ENCODE measurements around the gene BMI1.
"Not testable (repeated sequence)": the region's sequence is repeated elsewhere in the genome, so short reads cannot be mapped to it uniquely, and the experiment has no call there.

The BMI1 gene

GRCh38 chr10:22294694-22295093 lies 26.2 kb upstream of the BMI1 start:
- no peak overlapping the region for H3K4me3 ChIP-seq (ENCODE audit: low read depth, low read length)
- no peak for TF ChIP-seq CTCF (IDR thresholded peaks at IDR 0.05; ENCODE audit: low read depth, low read length)
- TF ChIP-seq MAX (IDR thresholded peaks at IDR 0.05; ENCODE audit: low read depth, low read length) = no peak
- TF ChIP-seq MYC (IDR thresholded peaks at IDR 0.05; ENCODE audit: low read depth, low read length) = no peak
- DNase-seq (ENCODE audit: low read depth) = no peak

- no peak for TF ChIP-seq MYC (IDR thresholded peaks at IDR 0.05; ENCODE audit: low read depth, low read length)
- no peak for TF ChIP-seq CTCF (IDR thresholded peaks at IDR 0.05; ENCODE audit: low read depth, low read length)
- TF ChIP-seq POLR2A (IDR thresholded peaks at IDR 0.05; ENCODE audit: extremely low read depth, insufficient read length) = no peak
- TF ChIP-seq MAX (IDR thresholded peaks at IDR 0.05; ENCODE audit: low read depth, low read length) = no peak
- DNase-seq (ENCODE audit: low read depth) = no peak
- H3K4me3 ChIP-seq (ENCODE audit: low read depth, low read length) = no peak overlapping the region
These were observed 19.7 kb upstream of the BMI1 start for GRCh38 chr10:22301193-22301592.

- DNase-seq (ENCODE audit: low read depth) = no peak
- TF ChIP-seq MAX (IDR thresholded peaks at IDR 0.05; ENCODE audit: low read depth, low read length) (no peak), POLR2A (IDR thresholded peaks at IDR 0.05; ENCODE audit: extremely low read depth, insufficient read length) (no peak), CTCF (IDR thresholded peaks at IDR 0.05; ENCODE audit: low read depth, low read length) (no peak), MYC (IDR thresholded peaks at IDR 0.05; ENCODE audit: low read depth, low read length) (no peak)
These were observed 17.4 kb upstream of the BMI1 start for GRCh38 chr10:22303461-22303860.

GRCh38 chr10:22305721-22306120 lies 15.2 kb upstream of the BMI1 start:
- H3K4me3 ChIP-seq (ENCODE audit: low read depth, low read length) = no peak overlapping the region
- no peak for DNase-seq (ENCODE audit: low read depth)
- TF ChIP-seq MYC (IDR thresholded peaks at IDR 0.05; ENCODE audit: low read depth, low read length) = no peak

More at GRCh38 chr10:22303461-22303860, 17.4 kb upstream of the BMI1 start:
- no peak overlapping the region for H3K4me3 ChIP-seq (ENCODE audit: low read depth, low read length)

- DNase-seq (ENCODE audit: low read depth) = no peak
- TF ChIP-seq POLR2A (IDR thresholded peaks at IDR 0.05; ENCODE audit: extremely low read depth, insufficient read length) (no peak), MYC (IDR thresholded peaks at IDR 0.05; ENCODE audit: low read depth, low read length) (no peak), MAX (IDR thresholded peaks at IDR 0.05; ENCODE audit: low read depth, low read length) (no peak), CTCF (IDR thresholded peaks at IDR 0.05; ENCODE audit: low read depth, low read length) (no peak)
- H3K4me3 ChIP-seq (ENCODE audit: low read depth, low read length) = no peak overlapping the region
These were observed 12.5 kb upstream of the BMI1 start for GRCh38 chr10:22308390-22308789.

- no peak for DNase-seq (ENCODE audit: low read depth)
- TF ChIP-seq MAX (IDR thresholded peaks at IDR 0.05; ENCODE audit: low read depth, low read length) = no peak
- no peak for TF ChIP-seq CTCF (IDR thresholded peaks at IDR 0.05; ENCODE audit: low read depth, low read length)
- TF ChIP-seq POLR2A (IDR thresholded peaks at IDR 0.05; ENCODE audit: extremely low read depth, insufficient read length) = no peak
- TF ChIP-seq MYC (IDR thresholded peaks at IDR 0.05; ENCODE audit: low read depth, low read length) = no peak
- H3K4me3 ChIP-seq (ENCODE audit: low read depth, low read length) = no peak overlapping the region
These were observed 11.5 kb upstream of the BMI1 start for GRCh38 chr10:22309180-22310000.

- not testable (repeated sequence) for DNase-seq (ENCODE audit: low read depth); H3K4me3 ChIP-seq (ENCODE audit: low read depth, low read length)
These were observed 10.9 kb upstream of the BMI1 start for GRCh38 chr10:22310012-22310411.
